Measurements from ENCODE around the gene B4GAT1.
"Not testable (repeated sequence)": the region's sequence is repeated elsewhere in the genome, so short reads cannot be mapped to it uniquely, and the experiment has no call there.

Gene B4GAT1

DNA sequence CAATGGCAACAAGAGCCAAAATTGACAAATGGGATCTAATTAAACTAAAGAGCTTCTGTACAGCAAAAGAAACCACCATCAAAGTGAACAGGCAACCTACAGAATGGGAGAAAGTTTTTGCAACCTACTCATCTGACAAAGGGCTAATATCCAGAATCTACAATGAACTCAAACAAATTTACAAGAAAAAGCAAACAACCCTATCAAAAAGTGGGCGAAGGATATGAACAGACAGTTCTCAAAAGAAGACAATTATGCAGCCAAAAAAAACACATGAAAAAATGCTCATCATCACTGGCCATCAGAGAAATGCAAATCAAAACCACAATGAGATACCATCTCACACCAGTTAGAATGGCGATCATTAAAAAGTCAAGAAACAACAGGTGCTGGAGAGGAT, 27.1 kb downstream of the B4GAT1 start:
- not testable (repeated sequence) for DNase-seq

DNA sequence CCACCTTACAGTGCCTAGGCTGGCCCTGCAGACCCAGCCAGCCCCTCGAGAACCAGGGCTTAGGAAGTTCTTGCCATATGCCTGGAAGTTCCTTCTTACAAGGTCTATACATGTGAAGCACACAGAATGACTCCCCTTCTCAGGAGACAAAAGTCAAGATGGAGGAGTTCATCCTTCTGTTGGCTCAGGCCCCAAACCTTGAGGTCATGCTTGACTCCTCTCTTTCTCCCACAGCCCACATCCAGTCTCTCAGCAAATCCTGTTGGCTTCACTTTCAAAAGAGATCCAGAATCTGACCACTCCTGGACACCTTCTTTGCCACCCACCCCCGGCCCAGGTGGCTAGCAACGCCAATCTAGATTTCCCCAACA, 28.8 kb downstream of the B4GAT1 start:
- DNase-seq = no peak

GRCh38 chr11:66317723-66318599, 29.5 kb downstream of the B4GAT1 start:
- DNase-seq = peak; percentile 73

DNA sequence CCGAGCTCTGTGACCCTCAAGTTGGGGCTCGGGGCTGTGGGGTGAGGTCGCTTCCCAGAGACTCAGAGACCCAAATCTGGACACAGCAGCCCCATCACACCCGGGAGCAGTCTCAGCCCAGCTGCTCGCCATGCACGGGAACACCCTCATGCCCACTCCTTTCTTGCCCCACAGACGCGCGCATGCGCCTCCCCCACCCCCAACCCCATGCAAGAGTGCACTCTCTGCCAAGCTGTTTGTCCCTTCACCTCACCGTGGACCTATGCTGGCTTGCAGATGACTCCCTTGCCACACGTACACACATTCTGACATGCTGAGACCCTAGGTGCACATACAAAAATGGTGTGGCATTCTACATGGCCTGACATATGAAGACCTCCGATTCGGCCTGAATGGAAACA, 30.1 kb downstream of the B4GAT1 start:
- DNase-seq = peak; percentile 69

- DNase-seq = peak; percentile 90
Observed at GRCh38 chr11:66316849-66317251, 30.6 kb downstream of the B4GAT1 start, which contains the start of gene CD248. Gene CD248 (minus strand): TSS chr11:66317044. CDS start chr11:66317027, 17 bp downstream.

DNA sequence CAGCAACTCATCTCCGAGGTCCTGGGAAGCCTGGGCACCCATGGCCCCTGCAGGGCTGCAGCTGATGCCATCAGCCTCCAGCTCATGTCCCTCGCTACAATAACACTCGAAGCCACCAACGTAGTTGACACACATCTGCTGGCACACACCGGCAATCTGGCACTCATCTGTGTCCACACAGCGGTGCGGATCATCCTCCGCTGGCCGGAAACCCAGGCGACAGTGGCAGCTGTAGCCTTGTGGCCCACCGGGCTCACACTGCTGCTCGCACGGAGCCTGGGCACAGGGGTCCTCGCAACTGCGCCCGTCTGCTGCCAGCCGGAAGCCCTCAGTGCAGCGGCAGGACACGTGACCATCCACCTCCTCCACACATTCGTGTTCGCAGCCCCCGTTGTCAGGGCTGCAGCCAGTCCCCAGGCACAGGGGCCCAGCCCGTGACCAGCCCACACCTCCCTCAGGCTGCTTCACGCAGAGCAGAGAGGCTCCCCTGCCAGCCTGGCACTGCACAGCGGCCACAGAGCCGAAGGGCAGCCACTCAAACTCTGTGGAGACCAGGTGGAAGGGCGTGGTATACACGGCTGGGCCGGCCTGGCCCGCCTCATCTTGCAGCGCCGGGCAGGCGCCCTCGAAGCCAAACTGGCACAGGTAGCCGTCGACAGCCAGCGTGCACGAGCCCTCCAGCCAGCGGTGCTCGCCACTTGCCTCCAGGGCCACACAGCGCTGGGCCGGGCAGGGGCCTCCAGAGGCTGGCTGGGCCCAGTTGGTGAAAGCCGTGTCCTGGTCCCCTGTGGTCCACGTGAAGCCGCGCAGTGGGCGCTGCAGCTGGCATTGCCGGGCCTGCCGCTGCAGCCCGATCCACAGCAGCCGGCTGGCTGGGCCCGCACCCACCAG, 31.3 kb downstream of the B4GAT1 start:
- no peak for DNase-seq

- no peak for DNase-seq
Observed at GRCh38 chr11:66315498-66315885, 31.9 kb downstream of the B4GAT1 start.

- DNase-seq = no peak
Observed at GRCh38 chr11:66314561-66315497, 32.6 kb downstream of the B4GAT1 start.

- DNase-seq = no peak
Observed at GRCh38 chr11:66314186-66314501, 33.3 kb downstream of the B4GAT1 start.

DNA sequence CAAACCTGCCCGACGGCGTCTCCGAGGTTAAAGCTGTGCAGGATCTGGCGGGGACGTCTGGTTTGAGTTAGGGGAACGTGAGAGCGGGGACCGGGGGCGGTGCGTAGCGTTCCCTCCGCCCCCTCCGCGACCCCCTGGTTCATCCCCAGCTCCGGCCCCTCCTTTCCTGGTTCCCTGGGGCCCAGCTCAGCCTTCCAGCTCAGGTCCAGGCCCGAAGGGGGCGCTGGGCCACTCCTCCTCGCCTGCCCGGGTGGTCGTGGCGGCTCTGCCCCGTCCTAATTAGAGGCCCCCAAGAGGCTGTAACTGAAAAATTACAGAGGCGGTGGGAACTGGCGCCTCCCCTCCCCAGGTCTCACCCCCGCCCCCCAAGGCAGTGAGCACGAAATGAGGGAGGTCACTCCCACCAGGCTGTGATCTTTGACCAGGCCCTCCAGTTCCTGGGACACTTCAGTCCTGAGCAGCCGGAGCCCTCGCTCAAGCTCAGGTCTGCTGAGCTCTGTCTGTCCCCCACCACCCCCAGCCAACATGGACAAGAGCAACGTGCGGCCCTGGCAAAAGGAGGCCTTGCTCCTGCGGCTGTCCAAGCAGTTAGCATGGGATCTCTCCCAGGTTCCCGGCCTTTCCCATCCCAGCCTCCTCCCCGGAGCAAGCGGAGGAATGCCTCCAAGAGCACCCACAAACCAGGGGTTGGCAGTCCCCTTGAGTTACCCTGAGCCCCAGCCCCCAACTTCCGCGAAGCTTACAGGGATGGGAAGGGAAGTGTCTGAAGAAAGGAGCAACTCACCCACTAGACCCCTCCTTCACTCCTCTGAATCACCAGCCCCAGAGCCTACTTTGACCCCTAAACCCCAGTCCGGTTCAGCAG, 33.9 kb downstream of the B4GAT1 start:
- peak; percentile 87 for DNase-seq

DNA sequence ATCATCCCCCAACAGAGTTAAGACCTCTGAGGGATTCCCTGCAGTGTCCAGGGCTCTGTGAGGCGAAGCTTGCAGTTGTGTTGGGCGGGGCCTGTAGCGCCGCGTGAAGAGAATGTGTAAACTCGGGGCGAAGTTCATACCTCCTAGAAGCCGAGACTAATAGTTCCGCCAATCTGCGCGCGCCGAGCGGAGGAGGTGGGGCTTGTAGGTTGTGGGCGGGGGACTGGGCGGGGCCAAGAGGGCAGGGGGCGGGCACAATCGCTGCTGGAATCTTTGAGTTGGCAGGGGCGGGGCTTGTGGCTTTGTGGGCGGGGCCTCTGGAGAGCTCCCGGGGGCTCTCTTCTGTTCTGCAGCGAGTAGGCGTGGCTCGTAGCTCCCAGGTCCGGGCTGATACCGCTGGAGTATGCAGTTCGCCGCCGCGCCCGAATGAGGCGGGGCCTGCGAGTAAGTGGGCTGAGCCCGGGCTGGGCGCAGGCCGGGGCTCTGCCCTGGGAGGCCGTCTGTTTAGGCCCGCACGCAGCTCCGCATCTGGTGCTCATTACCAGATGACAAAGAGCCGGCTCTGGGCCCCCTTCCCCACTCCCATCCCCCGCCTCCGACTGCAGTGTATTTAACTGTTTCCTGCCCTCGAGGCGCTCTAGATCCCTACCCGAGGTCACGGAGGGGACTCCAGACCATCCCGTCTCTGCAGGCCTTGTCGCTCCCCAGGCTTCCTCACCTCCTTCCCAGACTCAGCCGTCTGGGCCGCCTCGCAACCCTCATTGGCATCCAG, 34.7 kb downstream of the B4GAT1 start:
- DNase-seq = peak; percentile 99

DNA sequence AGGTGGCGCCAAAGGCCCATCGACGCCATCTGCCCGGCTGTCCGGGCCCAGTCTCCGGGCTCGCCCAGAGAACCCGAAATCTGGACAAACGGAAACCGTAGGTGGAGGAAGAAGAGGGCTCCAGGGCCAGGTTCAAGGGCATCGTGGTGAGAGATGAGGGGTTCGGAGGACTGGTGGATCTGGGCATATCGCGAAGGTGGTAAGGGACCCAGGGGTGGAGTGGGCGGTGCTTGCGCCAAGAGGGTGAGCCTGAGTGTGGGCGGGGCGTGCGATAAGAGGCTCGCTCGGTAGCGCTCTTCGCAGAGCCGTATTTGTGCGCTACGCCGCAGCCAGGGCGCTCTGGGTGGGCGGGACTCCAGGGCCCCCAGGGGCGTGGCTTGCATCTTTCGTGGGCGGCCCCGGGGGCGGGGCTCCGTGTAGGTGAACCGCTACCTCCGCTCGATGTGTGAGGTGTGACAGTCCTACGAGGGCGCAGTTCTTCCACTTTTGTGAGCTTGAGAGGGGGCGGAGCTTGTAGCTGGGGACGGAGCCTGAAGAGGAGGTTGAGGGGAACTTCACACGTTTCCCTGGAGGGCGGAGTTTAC, 35.4 kb downstream of the B4GAT1 start:
- peak; percentile 93 for DNase-seq

- DNase-seq = no peak
Observed at GRCh38 chr11:66311470-66311964, 35.9 kb downstream of the B4GAT1 start.

DNA sequence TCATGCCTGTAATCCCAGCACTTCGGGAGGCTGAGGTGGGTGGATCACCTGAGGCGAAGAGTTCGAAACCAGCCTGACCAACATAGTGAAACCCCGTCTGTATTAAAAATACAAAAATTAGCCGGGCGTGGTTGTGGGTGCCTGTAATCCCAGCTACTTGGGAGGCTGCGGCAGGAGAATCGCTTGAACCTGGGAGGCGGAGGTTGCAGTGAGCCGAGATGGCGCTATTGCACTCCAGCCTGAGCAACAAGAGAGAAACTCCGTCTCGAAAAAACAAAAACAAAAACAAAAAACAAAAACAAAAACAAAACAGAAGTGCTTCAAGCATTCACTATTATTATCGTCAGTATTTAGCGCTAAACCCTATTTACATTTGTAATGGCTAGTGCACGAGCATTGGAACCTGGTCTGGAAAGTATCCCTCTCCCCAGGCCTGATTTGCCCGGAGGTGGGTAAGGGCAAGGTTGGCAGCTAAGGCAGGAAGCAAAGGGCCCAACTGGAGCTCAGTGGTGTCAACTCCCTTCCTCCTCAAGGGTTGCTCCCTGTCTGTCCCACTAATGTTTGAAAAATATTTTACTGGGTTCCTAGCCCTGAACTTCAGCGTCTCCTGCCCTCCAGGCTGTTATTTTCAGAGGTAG, 36.5 kb downstream of the B4GAT1 start:
- DNase-seq = not testable (repeated sequence)

DNA sequence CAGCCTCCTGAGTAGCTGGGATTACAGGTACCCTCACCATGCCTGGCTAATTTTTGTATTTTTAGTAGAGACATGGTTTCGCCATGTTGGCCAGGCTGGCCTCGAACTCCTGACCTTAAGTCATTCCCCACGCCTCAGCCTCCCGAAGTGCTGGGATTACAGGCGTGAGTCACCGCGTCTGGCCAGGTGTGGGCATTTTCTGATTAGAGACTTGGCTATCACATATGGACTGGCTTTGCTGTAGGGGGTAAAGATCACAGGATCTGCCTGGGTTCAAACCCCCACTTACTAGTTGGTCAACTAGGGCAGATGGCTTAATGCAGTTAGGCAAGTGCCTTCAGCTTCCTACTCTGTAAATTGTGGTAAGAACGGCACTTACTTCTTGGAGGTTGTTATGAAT, 37.1 kb downstream of the B4GAT1 start:
- no peak for DNase-seq

- no peak for DNase-seq
Observed at GRCh38 chr11:66309475-66309874, 38.0 kb downstream of the B4GAT1 start.

DNA sequence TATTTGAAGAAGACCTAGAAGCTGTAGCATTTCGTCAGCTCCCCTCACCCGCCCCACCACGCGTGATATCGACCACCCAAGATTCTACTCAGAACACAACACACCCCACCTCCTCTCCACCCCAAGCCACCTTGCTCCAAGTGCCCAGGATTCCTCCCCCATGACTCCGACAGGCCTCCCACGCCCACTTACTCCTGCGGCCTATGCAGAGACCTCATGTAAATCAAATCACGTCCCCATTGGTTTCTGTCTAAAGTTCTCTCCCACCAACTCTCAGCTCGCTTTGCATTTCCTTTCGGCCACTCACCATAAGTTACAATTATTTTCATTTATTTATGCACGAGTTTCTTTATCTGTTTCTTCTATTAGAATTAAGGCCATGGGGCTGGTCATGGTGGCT, 44.8 kb downstream of the B4GAT1 start:
- DNase-seq = no peak

DNA sequence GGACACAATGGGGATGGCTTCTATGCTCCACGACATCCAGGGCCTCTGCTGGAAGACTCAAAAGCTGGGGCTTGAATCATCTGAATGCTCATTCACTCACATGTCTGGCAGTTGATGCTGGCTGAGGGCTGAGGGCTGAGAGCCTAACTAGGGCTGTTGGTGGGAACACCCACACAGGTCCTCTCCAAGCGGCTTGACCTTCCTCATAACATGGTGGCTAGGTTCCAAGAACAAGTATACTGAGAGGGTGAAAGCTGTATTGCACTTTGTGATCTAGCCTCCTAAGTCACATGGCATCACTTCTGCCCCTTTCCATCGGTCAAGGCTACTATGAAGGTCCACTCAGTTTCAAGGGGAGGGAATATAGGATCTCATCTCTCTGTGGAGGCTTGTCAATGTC, 48.2 kb downstream of the B4GAT1 start:
- no peak for DNase-seq

- DNase-seq = no peak
Observed at GRCh38 chr11:66297610-66298009, 49.8 kb downstream of the B4GAT1 start.
